Measurements from ENCODE around the gene RRAGB. TPM values are rescaled to one million over a fixed set of nuclear protein-coding genes. Genes with fewer than 3 reads are reported as not detected.
"Not testable (repeated sequence)": the region's sequence is repeated elsewhere in the genome, so short reads cannot be mapped to it uniquely, and the experiment has no call there.

RRAGB gene
- total and polyA plus RNA-seq, 3 experiments from 2014 or later: 6.8 to 11.1 (median 7.8) TPM

GRCh38 chrX:55705066-55705465 lies 12.5 kb upstream of the RRAGB start:
- Mint-ChIP-seq H3K27ac (peak overlapping the region in 1 of 8 donors; percentile 33), H3K4me3 (peak overlapping the region in 4 of 7 donors; percentile 0 to 23 (median 13)), H3K27me3 (peaks cover 13 to 18% of the 10 kb centered on the region in 2 donors), H3K4me1 (peaks cover 7 to 15% (median 10%) of the 10 kb centered on the region in 3 donors)
- H3K36me3 ChIP-seq (ENCODE audit: insufficient read depth, low read length); H3K4me1 ChIP-seq (ENCODE audit: insufficient read depth, low read length); H3K27me3 ChIP-seq (ENCODE audit: insufficient read depth, low read length, poor library complexity, severe bottlenecking); H3K27ac ChIP-seq (ENCODE audit: low read depth, low read length); DNase-seq; H3K9me3 ChIP-seq (ENCODE audit: low read length); H3K4me3 ChIP-seq (ENCODE audit: low read length); H3K36me3 Mint-ChIP-seq; H3K9me3 Mint-ChIP-seq; POLR2A ChIA-PET: not testable (repeated sequence)
- CTCF ChIA-PET: interaction anchor here (1.2 kb wide), 1 partner anchor 13 kb away, joined by 5 read pairs; the partner anchor contains the start of gene RRAGB

- H3K4me3 Mint-ChIP-seq: no peak overlapping the region
- H3K27me3 Mint-ChIP-seq: peaks cover 4 to 12% of the 10 kb centered on the region in 2 donors
- Histone ChIP-seq H3K27me3 (ENCODE audit: insufficient read depth, low read length, poor library complexity, severe bottlenecking) (no peaks in the 10 kb centered on the region), H3K9me3 (ENCODE audit: low read length) (no peaks in the 10 kb centered on the region), H3K27ac (ENCODE audit: low read depth, low read length) (no peak overlapping the region), H3K4me3 (ENCODE audit: low read length) (no peak overlapping the region), H3K36me3 (ENCODE audit: insufficient read depth, low read length) (no peaks in the 10 kb centered on the region), H3K4me1 (ENCODE audit: insufficient read depth, low read length) (no peaks in the 10 kb centered on the region)
- ChIA-PET POLR2A (no interaction called here), CTCF (no interaction called here)
- no peak for DNase-seq
- peaks cover 0 to 6% (median 0%) of the 10 kb centered on the region in 3 donors for H3K36me3 Mint-ChIP-seq
- H3K27ac Mint-ChIP-seq: no peak overlapping the region
- peaks cover 0 to 9% (median 4%) of the 10 kb centered on the region in 5 donors for H3K9me3 Mint-ChIP-seq
- H3K4me1 Mint-ChIP-seq: peaks cover 0 to 10% (median 5%) of the 10 kb centered on the region in 3 donors
Observed at GRCh38 chrX:55709735-55710134, 7.8 kb upstream of the RRAGB start.

GRCh38 chrX:55710701-55711100 lies 6.8 kb upstream of the RRAGB start:
- H3K9me3 Mint-ChIP-seq: peaks cover 0 to 9% (median 4%) of the 10 kb centered on the region in 5 donors
- H3K9me3 ChIP-seq (ENCODE audit: low read length): no peaks in the 10 kb centered on the region
- H3K36me3 Mint-ChIP-seq: peaks cover 0 to 6% (median 0%) of the 10 kb centered on the region in 3 donors
- no peak overlapping the region for H3K27ac ChIP-seq (ENCODE audit: low read depth, low read length)
- H3K4me1 ChIP-seq (ENCODE audit: insufficient read depth, low read length): no peaks in the 10 kb centered on the region
- ChIA-PET POLR2A (no interaction called here), CTCF (no interaction called here)
- no peak overlapping the region for H3K4me3 ChIP-seq (ENCODE audit: low read length)
- H3K4me1 Mint-ChIP-seq: peaks cover 0 to under 1% (median 0%) of the 10 kb centered on the region in 3 donors
- no peak for DNase-seq
- H3K27ac Mint-ChIP-seq: no peak overlapping the region
- peaks cover under 1 to 12% of the 10 kb centered on the region in 2 donors for H3K27me3 Mint-ChIP-seq
- no peaks in the 10 kb centered on the region for H3K27me3 ChIP-seq (ENCODE audit: insufficient read depth, low read length, poor library complexity, severe bottlenecking)
- no peak overlapping the region for H3K4me3 Mint-ChIP-seq
- no peaks in the 10 kb centered on the region for H3K36me3 ChIP-seq (ENCODE audit: insufficient read depth, low read length)

DNA sequence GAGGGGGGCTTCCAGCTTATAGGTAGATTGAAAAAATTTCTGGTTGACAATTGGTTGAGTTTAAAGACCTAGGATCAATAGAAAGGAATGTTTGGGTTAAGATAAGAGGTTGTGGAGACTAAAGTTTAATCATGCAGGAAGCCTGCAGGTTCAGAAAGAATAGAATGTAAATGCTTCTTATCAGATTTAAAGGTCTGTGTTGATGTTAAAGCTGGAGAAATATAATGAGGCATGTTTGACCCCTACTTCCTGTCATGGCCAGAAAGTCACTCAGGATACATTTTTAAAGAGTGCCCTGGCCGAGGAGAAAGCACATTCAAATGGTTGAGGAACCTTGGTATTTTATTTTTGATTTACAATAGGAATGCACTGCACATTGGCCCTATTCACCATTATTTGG lies 3.9 kb upstream of the RRAGB start:
- CTCF ChIA-PET: no interaction called here

DNA sequence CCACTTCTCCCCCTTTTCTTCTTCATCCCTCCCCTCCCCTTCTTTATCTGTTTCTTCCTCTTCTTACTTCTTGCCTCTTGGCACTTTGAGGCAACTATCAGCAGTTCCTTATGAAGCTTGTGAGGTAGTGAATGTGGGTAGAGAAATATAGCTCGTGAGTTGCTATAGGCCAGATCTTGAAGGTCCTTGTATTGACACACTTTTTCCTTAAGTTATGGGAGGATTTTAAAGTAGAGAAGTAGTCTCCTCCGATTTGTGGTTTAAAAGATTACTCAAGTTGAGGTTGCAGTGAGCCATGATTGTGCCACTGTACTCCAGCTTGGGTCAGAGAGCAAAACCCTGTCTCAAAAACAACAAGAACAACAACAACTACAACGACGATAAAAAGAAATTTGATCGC lies 3.4 kb upstream of the RRAGB start:
- Histone ChIP-seq H3K4me3 (ENCODE audit: low read length) (no peak overlapping the region), H3K27ac (ENCODE audit: low read depth, low read length) (no peak overlapping the region), H3K4me1 (ENCODE audit: insufficient read depth, low read length) (peaks cover 13% of the 10 kb centered on the region), H3K36me3 (ENCODE audit: insufficient read depth, low read length) (no peaks in the 10 kb centered on the region), H3K27me3 (ENCODE audit: insufficient read depth, low read length, poor library complexity, severe bottlenecking) (no peaks in the 10 kb centered on the region), H3K9me3 (ENCODE audit: low read length) (no peaks in the 10 kb centered on the region)
- DNase-seq: no peak
- H3K4me1 Mint-ChIP-seq: peaks cover 12 to 16% (median 13%) of the 10 kb centered on the region in 3 donors
- CTCF ChIA-PET: no interaction called here
- peaks cover 0 to 6% (median 3%) of the 10 kb centered on the region in 3 donors for H3K36me3 Mint-ChIP-seq
- POLR2A ChIA-PET: no interaction called here
- H3K27me3 Mint-ChIP-seq: peaks cover 0 to 10% of the 10 kb centered on the region in 2 donors
- H3K27ac Mint-ChIP-seq: no peak overlapping the region
- no peak overlapping the region for H3K4me3 Mint-ChIP-seq
- H3K9me3 Mint-ChIP-seq: peaks cover 0 to 4% (median 3%) of the 10 kb centered on the region in 5 donors

More for the DNA sequence above, 3.9 kb upstream of the RRAGB start:
- H3K4me1 Mint-ChIP-seq: peaks cover 10 to 12% (median 12%) of the 10 kb centered on the region in 3 donors
- H3K27ac Mint-ChIP-seq: no peak overlapping the region
- H3K36me3 Mint-ChIP-seq: peaks cover 0 to 6% (median 3%) of the 10 kb centered on the region in 3 donors
- peaks cover 0 to 10% of the 10 kb centered on the region in 2 donors for H3K27me3 Mint-ChIP-seq
- no peaks in the 10 kb centered on the region for H3K27me3 ChIP-seq (ENCODE audit: insufficient read depth, low read length, poor library complexity, severe bottlenecking)
- no peaks in the 10 kb centered on the region for H3K36me3 ChIP-seq (ENCODE audit: insufficient read depth, low read length)
- H3K9me3 Mint-ChIP-seq: peaks cover 0 to 4% (median 3%) of the 10 kb centered on the region in 5 donors
- no peak overlapping the region for H3K27ac ChIP-seq (ENCODE audit: low read depth, low read length)
- H3K4me3 ChIP-seq (ENCODE audit: low read length): no peak overlapping the region
- peaks cover 10% of the 10 kb centered on the region for H3K4me1 ChIP-seq (ENCODE audit: insufficient read depth, low read length)
- H3K9me3 ChIP-seq (ENCODE audit: low read length): no peaks in the 10 kb centered on the region
- DNase-seq: no peak
- H3K4me3 Mint-ChIP-seq: no peak overlapping the region
- POLR2A ChIA-PET: no interaction called here

- Histone ChIP-seq H3K36me3 (ENCODE audit: insufficient read depth, low read length) (no peaks in the 10 kb centered on the region), H3K27ac (ENCODE audit: low read depth, low read length) (no peak overlapping the region), H3K27me3 (ENCODE audit: insufficient read depth, low read length, poor library complexity, severe bottlenecking) (no peaks in the 10 kb centered on the region), H3K9me3 (ENCODE audit: low read length) (no peaks in the 10 kb centered on the region), H3K4me3 (ENCODE audit: low read length) (no peak overlapping the region), H3K4me1 (ENCODE audit: insufficient read depth, low read length) (peaks cover 13% of the 10 kb centered on the region)
- DNase-seq: peak in 1 of 5 donors; percentile 45
- Mint-ChIP-seq H3K4me3 (no peak overlapping the region), H3K4me1 (peaks cover 13 to 23% (median 16%) of the 10 kb centered on the region in 3 donors), H3K36me3 (peaks cover 0 to 9% (median 2%) of the 10 kb centered on the region in 3 donors), H3K27ac (peak overlapping the region in 1 of 8 donors; percentile 29), H3K27me3 (peaks cover 0 to 9% of the 10 kb centered on the region in 2 donors), H3K9me3 (no peaks in the 10 kb centered on the region)
- ChIA-PET CTCF (no interaction called here), POLR2A (no interaction called here)
Observed at GRCh38 chrX:55715847-55716246, 1.7 kb upstream of the RRAGB start.

GRCh38 chrX:55716937-55717336 lies 612 bp upstream of the RRAGB start:
- POLR2A ChIA-PET: interaction anchor here (1.4 kb wide), 1 partner anchor 228 kb away, joined by 14 read pairs; the partner anchor contains the start of gene USP51
- Histone ChIP-seq H3K4me3 (ENCODE audit: low read length) (peak overlapping the region; percentile 61), H3K4me1 (ENCODE audit: insufficient read depth, low read length) (peaks cover 13% of the 10 kb centered on the region), H3K9me3 (ENCODE audit: low read length) (no peaks in the 10 kb centered on the region), H3K27ac (ENCODE audit: low read depth, low read length) (peak overlapping the region; percentile 47), H3K36me3 (ENCODE audit: insufficient read depth, low read length) (peaks cover 3% of the 10 kb centered on the region), H3K27me3 (ENCODE audit: insufficient read depth, low read length, poor library complexity, severe bottlenecking) (no peaks in the 10 kb centered on the region)
- no peak for DNase-seq
- Mint-ChIP-seq H3K4me1 (peaks cover 18 to 33% (median 23%) of the 10 kb centered on the region in 3 donors), H3K27me3 (peaks cover 0 to 7% of the 10 kb centered on the region in 2 donors), H3K27ac (peak overlapping the region; percentile 75 to 98 (median 94)), H3K9me3 (no peaks in the 10 kb centered on the region), H3K4me3 (peak overlapping the region; percentile 69 to 94 (median 85)), H3K36me3 (peaks cover 0 to 18% (median 0%) of the 10 kb centered on the region in 3 donors)
- CTCF ChIA-PET: interaction anchor here (0.9 to 2.0 kb wide), 8 partner anchors 12 to 1012 kb away, joined by 3 to 8 read pairs (median 4); partner anchors contain the start of genes MAGEH1 and NBDY

DNA sequence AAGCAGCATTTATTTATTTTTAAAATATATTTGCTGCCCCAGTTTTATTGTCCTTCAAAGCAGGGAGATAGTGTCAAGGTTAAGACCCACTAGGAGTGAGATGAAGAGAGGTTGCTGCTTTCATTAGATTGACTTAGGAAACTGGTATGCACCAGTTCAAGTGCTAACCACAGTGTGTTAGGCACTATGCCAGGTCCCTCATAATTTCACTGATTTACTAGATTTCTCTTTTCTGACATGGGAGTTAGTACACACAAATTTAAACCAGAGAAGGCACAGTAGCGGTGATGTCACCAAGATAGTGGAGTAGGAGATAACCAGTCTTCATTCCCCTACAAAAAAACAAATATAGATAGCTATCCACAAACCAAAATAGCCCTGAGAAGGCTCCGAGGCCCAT lies 14.3 kb downstream of the RRAGB start:
- ChIA-PET POLR2A (no interaction called here), CTCF (no interaction called here)
- H3K4me1 Mint-ChIP-seq: peaks cover 4 to 36% (median 8%) of the 10 kb centered on the region in 3 donors
- Histone ChIP-seq H3K4me3 (ENCODE audit: low read length) (no peak overlapping the region), H3K9me3 (ENCODE audit: low read length) (no peaks in the 10 kb centered on the region), H3K27me3 (ENCODE audit: insufficient read depth, low read length, poor library complexity, severe bottlenecking) (no peaks in the 10 kb centered on the region), H3K4me1 (ENCODE audit: insufficient read depth, low read length) (no peaks in the 10 kb centered on the region), H3K27ac (ENCODE audit: low read depth, low read length) (no peak overlapping the region), H3K36me3 (ENCODE audit: insufficient read depth, low read length) (no peaks in the 10 kb centered on the region)
- H3K27me3 Mint-ChIP-seq: peaks cover 0 to 3% of the 10 kb centered on the region in 2 donors
- H3K27ac Mint-ChIP-seq: no peak overlapping the region
- no peak for DNase-seq
- no peak overlapping the region for H3K4me3 Mint-ChIP-seq
- peaks cover 0 to 3% (median 0%) of the 10 kb centered on the region in 5 donors for H3K9me3 Mint-ChIP-seq
- H3K36me3 Mint-ChIP-seq: peaks cover 19 to 68% (median 19%) of the 10 kb centered on the region in 3 donors

Measured in CD8-positive, alpha-beta memory T cell (primary cell).